NCI-H82 (cell line): ENCODE data around the gene CXXC1.
A peak's percentile ranks its signal among the peaks of the same experiment; 100 is the strongest.
"Not testable (repeated sequence)": the region's sequence is repeated elsewhere in the genome, so short reads cannot be mapped to it uniquely, and the experiment has no call there.

Source experiments
- DNase-seq: peaks from one replicate; lab custom pipeline; 2025; lab: John Stamatoyannopoulos, UW

Gene CXXC1

DNA sequence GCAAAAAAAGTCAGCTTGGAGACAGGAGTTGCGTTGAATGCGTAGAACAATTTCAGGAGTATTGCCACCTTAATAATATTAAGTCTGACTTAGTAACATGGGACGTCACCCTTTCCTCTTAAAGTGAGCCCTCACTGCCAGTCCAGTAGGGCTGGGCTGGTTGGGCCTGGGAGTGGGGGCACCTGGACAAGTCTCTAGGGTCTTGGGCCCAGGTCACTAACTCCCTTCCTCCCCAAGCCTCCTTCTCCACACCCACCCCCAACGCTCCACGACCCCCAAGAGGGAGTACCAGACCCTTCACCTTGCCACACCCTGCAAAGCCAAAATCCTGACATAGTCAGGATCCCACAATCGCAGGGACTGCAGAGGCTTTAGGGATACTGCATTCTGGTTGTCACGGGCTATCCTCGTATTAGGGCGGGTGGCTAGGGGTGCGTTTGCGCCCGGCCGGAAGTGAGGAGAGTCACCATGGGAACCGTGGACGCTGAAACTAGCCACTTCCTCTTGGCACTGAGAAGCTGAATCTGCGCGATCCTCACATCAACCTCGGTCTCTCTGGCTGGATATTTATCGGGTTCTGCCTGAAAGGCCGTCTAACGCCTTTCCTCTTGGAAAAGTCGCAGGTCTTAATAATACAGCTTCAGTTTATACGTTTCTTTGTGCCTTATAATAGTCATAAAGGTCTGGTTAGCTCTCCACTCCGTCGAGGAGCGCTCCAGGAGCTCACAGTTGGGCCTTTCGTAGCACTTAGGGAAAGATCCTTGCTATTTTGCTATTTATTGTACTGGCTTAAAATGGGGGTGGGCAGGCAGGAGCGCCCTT lies 10.3 kb upstream of the CXXC1 start:
- peak; percentile 22 for DNase-seq

DNA sequence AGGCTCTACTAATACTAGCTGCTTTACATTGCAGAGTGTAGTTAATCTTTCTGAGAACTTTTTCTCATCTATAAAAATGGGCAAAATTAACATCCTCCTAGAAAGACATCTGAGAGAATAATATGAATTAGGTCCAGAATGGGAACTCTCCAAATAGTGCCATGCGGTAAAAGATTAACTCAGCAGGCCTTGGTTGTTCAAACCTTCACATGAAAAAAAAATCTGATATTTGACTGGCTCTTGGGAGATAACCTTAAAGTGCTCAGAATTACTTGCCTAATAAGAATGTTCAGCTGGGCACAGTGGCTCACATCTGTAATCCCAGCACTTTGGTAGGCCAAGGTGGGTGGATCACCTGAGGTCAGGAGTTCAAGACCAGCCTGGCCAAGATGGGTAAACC lies 5.5 kb upstream of the CXXC1 start:
- DNase-seq, result no peak

DNA sequence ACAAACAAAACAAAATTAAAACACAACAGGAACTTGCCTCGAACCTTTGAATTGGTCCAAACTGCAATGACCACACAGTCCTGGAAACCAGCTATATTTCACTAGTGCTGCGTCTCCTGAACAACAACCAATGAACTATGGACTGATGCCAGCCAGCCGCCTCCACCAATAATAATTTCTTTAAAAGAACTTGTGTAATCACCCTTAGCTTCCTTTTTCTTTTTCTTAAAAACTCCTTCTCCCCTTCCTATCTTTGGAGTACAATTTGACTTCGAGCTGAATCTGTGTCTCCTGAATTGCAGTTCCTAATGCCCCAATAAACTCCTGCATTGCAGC lies 1.6 kb upstream of the CXXC1 start:
- no peak for DNase-seq

DNA sequence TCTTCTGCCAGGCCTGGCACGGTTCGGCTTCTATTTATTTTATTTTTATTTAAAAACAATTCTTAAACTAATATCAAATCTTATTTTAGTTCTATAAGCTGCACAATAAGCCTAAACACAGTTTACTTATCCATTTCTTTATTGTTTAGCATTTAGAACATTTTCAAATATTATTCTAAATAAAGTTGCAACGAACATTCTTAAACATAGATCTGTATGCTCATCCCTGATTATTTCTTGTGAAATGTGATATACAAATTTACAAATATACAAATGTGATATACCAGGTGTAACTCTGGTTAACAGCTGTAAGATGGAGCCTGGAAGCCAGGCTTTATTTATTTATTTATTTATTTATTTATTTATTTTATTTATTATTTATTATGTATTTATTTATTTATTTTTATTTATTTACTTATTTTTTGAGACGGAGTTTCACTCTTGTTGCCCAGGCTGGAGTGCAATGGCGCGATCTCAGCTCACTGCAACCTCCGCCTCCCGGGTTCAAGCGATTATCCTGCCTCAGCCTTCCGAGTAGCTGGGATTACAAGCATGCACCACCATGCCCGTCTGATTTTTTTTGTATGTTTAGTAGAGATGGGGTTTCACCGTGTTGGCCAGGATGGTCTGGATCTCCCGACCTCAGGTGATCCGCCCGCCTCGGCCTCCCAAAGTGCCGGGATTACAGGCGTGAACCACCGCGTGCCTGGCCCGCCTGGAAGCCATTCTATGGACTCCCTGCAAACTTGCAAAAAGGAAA lies 1.0 kb upstream of the CXXC1 start:
- not testable (repeated sequence) for DNase-seq

DNA sequence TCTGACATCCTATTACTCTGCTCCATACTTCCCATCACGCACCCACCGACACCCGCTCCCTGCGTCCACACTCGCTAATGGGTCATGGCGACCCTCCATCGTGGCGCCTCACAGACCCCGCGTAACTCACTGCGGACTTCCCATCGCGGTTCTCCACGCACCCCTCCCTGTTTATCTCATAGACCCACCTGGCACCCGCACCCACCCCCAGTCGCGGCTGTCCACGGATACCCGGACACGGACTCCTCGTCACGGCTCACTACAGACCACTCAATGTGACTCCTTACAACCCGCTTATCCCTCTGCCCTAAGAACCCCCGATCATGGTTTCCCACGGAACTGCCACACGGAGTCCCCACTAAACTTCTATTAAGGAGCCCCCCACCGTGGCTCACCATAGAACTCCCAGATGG lies 458 bp downstream of the CXXC1 start:
- DNase-seq, result no peak

DNA sequence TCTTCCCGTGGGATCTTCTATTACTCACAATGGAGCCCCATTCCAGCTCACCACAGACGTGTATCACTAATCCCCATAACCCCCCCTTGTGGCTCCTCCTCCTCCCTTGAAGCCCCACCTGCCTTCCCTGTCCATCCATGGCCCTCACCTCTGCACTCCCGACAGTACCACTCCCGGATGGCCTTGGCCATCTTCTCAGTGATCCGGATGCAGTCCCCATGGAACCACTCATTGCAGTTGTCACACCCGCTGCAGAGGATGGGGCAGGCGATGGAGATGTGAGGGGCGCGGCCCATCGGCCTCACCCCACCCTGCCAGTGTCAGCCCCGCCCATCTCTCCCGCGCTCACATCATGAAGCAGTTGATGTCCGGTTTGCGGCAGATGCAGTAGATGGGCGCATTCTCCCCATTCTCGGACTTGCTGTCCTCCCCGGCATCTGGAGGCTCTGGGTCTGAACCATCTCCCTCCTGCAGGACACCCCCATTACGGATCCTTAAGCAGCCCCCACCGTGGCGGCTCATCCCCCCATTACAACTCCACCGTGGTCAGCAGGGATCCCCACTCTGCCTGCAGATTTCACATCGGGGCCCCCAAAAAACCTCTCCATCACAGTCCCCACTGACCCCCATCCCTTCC lies 983 bp downstream of the CXXC1 start:
- DNase-seq, result peak; percentile 71

DNA sequence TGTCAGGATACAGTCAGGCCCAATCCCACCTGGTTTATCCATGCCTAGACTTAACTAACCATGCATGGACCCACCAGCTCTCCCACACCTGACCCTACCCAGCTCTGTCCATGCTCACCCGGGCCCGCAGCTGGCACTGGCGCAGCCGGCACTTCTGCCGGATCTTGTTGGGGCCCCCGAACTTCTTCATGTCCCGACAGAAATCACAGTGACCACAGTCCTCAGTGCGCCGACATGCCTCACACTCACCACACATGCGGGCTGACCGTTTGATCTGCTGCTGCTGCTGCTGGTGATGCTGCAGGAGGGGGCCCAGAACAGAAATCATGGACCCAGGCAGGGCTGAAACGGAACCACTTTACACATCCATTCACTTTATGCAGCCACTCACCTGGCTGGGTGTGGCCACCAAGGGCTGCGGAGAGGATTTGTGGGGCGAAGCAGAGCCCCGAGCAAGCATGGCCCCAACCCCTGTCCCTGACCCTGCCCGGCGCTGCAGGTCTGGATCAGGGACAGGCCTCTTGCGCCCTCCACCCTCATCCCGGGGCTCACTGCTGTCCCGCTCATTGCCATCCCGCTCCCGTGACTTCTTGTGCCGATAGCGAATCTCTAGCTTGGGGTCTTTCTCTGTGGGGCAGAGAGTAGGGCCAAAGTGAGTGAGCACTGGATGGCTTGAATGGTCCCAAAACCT lies 1.7 kb downstream of the CXXC1 start:
- no peak for DNase-seq

DNA sequence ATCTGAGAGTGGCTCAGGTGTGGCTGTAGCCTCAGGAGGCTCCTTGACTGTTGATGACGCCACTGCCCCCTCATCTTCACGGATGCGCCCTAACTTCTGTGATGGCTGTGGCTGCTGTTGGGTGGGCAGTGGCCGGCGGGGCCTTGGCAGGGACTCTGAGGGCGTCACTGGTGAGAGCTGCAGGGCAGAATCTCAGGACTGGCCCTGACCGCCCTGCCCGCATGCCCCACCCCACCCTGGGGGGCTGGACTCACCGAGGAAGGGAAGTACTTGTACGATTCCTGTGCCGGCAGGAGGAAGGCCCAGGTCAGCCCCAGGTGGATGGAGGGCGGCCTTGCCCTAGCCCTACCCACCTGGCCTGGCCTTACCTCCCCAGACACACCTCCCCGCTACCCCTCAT lies 2.4 kb downstream of the CXXC1 start:
- DNase-seq, result no peak

DNA sequence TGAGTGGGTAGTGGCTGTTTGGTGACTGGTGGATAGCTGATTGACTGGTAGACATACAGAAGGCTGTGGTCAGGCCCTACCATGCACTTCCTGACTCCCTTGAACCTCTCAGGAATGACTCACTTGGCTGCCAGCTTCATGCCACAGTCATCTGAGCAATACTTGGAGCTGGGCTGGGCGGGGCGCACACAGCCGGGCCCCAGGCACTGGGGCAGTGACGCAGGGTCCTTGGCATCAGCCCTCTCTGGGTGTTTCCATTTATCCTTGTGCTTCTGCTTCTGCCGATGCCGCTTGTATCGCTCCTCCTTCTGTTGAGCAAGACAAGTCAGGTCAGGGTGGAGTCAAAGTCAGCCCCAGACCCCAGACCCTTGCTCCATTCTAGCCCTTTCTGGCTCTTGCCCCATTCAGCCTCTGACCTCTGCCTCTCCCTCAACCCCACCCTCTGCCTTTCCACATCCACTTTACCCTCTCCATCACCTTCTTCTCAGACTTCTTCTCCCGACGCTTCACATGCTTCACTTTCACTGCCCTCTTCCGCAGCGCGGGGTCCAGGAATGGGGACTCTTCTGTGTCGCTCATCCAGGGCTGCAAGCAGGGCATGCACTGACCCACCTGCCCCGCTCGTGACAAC lies 3.1 kb downstream of the CXXC1 start:
- no peak for DNase-seq

DNA sequence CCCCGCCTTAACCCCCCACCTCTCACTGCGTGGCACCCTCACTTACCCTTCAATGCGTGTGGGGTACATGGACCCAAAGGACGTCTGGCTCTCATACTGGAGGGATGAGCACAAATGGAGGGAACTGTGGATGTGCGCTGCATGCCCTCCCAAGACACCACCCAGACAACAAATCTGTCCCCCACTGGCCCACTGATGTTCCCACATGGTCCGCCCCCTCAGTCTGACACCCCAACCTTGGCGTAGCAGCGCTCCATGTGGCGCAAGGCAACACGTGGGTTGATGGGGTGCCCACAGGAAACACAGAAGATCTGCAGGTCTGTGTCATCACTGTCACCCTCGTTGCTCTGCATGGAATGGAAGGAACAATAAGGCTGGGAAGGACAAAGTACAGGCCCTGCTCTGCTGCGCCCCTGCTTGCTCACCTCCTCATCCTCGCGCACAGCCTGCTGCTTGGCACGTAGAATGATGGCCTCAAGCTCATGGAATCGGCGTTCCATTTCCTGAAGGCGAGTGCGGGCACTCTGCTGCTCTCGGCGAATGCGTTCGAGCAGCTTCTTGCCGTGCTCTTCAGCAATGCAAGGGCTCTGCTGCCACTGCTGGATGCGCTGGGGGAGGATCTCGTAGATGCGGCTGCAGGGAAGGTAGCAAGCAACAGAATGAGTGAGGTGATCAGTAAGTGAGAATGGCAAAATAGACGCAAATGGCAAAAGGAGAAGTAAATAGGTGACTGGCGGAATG lies 3.9 kb downstream of the CXXC1 start:
- DNase-seq, result no peak

DNA sequence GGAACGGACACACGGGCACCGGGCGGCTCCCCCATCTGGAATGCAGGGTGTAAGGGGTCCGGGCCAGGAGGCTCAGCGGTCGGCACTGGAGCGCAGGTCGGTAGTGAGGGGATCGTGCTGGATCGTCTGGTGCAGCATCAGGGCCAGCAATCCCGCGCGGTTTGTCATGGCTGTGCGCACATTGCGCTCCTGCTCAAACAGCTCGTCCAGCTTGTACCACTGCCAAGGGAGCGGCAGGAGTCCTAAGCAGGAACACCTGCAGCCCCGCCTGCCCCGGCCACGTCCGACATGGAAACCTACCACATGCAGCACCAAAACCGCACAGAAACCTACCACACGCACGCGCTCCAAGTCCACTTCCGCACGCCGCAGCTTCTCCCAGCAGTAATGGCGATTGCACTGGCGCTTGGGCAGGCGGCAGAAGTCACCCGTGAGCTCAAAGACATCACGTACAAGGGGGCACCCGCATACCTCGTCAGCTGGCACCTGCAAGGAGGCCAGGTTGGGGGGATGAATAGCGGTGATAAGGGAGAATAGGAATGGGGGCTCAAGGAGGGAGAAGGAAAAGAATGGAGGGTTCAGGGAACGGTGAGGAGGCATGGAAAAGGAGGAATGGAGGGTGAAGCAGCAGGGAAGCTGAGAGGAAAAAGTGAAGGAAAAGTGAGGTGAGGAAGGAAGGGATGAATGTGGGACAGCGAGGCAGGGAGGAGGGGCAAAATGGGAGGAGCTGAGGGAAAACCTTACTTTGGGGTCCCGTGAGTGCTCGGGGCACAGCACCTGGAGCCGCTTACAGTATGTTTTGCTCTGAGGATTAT lies 4.8 kb downstream of the CXXC1 start:
- DNase-seq, result no peak

DNA sequence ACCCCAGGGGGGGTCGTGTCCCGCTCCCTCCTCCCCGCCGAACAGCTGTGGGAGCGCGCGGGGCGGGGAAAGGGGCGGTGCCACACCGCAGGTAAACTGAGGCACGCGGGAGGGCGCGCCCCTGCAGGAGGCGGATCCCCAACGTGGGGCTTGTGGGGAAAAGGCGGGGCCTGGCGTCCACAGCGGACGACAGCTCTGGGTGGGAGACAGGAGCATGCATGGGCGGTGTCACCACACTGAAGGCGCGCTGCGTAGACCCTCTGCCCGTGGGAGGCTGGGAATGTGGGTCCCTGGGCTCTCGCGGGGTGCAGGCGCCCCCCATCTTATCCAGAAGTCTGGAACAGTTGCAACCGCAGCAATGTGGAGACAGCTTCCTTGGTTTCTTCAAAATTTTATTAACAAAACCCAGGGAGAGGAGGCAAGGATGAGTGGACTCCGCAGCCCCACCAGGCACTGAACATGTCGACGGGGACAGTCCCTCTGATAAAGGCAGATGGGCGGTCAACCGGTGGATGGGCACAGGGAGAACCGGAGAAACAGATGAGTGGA lies 5.4 kb downstream of the CXXC1 start:
- no peak for DNase-seq

DNA sequence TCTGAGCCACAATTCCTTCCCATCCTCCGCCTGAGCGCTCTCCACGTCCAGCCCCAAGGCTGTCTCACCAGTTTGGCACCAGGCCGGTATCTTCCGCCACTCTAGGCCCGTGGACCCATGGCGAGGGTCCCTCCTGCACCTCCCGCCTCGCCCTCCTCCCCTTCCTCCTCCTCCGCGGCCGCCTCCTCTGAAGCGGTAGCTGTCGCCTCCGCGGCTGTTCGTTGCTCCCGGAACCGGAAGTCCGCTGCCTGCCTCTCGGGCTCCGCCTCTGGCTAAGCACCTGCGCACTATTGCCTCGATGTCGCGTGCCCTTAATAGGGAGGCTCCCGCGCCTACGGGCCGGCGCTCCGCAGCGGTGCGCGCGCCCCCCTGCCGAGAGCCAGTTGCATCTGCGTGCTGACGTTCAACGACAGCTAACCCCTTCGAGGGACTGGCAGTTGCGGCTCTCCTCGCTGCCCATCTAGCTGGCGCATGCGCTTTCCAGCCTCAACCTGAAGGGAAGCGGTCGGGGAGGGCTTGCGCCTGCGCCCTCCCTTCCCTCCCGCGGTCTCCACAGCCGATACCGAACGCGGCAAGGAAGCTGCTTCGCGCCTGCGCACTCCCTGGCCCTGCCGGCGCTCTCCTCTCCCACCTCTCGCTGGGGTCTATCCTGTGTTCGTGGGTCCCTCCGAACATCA lies 6.1 kb downstream of the CXXC1 start, which contains the start of gene MBD1:
Gene MBD1, minus strand, starts transcription at position 229 of the 677 bp plus-strand sequence. CDS start 1,531 bp downstream, outside the sequence.
- DNase-seq, result peak; percentile 98

DNA sequence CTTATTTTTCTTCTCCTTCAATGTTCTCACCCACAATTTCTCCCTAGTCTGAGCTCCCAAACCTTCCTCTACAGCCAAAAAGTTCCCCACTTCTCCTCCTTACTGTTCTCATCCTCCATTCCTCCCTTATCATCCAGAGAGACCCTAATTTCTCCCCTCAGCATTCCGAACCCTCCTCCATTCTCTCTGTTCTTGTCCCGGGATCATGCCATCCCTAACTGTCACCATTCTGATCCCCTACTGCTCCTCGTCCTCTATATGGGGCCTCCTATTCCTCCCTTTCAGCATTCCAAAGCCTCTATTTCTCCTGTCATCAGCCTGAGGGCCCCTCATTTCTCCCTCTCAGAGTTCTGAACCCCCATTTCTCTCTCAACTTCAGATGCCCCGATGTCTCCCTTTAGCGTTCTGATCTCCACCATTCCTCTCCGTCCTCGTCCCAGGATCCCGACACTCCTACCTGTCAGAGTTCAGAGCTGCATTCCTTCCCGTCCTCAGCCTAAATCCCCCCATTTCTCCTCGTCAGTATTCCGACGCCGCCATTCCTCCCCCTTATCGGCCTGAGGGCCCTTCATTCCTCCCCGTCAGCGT lies 6.7 kb downstream of the CXXC1 start:
- DNase-seq, result no peak

DNA sequence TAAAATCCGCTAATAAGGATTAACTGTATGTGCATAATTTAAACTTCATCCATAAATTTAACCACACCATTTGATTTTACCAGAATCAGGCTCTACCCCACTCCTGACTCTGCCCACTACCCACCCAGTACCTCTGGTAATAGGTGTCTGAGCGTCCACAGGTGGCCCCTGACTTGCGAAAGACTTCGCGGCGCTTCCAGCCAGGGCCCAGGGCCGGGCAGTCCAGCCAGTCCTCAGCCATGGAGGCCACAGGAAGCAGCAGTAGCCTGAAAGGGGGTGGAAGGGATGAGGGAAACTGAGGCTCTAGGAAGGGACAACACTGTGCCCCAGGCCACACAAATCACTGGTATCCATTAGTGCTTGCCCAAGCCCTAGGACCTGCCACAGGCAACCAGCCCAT lies 7.7 kb downstream of the CXXC1 start:
- DNase-seq, result no peak

DNA sequence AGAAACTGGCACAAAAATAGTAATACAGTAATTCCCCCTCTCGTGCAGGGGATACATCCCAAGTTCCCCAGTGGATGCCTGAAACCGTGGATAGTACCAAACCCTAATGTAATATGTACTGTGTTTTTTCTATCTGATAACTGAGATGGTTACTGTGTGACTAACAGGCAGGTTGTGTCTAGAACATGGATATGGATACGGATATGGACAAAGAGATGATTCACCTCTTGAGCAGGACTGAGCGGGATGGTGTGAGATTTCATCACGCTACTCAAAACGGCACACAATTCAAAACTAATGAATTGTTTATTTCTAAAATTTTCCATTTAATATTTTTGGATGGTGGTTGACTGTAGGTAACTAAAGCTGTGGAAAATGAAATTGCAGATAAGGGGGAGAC lies 9.6 kb downstream of the CXXC1 start:
- DNase-seq, result no peak

DNA sequence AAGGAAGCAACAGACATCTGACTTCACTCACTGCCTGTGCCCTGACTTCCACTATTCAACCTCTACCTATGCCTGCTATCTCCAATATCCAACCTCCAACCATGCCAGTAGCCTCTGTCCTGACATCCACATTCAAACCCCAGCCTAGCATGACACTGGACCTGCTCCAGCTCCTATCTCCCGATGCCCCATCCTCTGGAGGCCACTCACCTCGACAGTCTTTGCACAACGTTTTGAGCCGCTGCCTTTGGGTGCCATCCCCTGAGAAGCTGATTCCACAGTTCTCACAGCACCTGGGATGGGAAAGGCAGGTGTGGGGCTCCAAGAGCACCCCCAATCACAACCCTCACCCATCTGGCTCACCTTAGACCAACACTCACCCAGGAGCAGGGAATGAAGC lies 11.0 kb downstream of the CXXC1 start:
- DNase-seq, result no peak

DNA sequence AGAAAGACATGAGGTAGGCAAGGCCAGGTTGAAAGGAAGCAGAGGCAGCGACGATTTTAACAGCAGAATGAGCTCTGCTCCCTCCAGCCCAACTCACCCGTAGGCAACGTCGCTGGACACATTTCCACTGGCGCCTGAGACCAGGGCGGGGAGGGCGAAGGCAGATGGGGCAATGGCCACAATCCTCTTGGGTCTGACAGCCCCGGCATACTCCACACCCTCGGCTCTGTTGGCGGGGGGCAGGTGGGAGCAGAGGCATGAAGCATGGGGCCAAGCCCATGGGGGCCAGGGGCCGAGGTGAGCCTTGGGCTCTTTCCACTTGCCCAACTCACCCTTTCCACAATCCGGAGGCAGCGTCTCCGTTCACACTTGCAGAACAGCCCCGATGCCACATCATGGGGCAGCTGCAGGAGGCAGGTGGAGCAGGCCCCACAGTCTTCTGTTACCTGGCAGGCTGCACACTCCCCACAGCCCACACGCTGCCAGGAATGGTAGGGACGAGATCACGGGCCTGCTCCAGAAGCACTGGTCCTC lies 11.9 kb downstream of the CXXC1 start:
- no peak for DNase-seq

DNA sequence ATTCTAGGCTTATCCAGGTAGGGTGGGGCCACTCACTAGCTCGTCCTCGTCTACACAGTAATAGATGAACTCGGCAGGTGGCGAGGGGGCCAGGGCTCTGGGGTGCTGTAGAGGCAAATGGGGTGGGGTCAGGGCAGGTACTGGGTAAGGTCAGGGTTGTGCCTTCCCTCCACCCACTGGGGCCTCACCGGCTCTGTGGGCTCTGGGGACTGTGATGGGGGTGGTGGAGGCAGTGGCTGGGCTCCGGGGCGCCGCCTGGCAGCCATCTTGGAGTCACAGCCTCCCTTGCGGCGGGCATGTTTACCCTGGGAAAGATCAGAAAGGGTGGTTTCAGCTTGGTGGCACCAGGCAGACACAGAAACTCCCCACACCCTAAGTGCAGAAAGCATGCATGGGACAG lies 12.6 kb downstream of the CXXC1 start:
- DNase-seq, result no peak
